COLO668 (cell line): ENCODE measurements around the gene XPNPEP3.
"Not testable (repeated sequence)": the region's sequence is repeated elsewhere in the genome, so short reads cannot be mapped to it uniquely, and the experiment has no call there.

ENCODE experiments used
- DNase-seq: peaks from one replicate; lab custom pipeline; 2025; ENCODE audit not compliant: unreplicated experiment; lab: John Stamatoyannopoulos, UW

The XPNPEP3 gene

GRCh38 chr22:40855979-40856512 is 902 bp upstream of the XPNPEP3 start:
- DNase-seq, result peak; percentile 36

- DNase-seq, result no peak
These were observed 434 bp downstream of the XPNPEP3 start for GRCh38 chr22:40857309-40857855.

- no peak for DNase-seq
These were observed 5.1 kb downstream of the XPNPEP3 start, which contains the start of gene DNAJB7 for GRCh38 chr22:40862013-40862412. Gene DNAJB7 (minus strand): TSS chr22:40862113. CDS start chr22:40861994, 119 bp downstream.

GRCh38 chr22:40862537-40862936 is 5.6 kb downstream of the XPNPEP3 start:
- no peak for DNase-seq

- DNase-seq, result no peak
These were observed 10.2 kb downstream of the XPNPEP3 start for GRCh38 chr22:40867109-40867508.

- not testable (repeated sequence) for DNase-seq
These were observed 11.4 kb downstream of the XPNPEP3 start for GRCh38 chr22:40868379-40868778.

GRCh38 chr22:40874016-40874415 is 17.1 kb downstream of the XPNPEP3 start:
- no peak for DNase-seq

- DNase-seq, result no peak
These were observed 18.2 kb downstream of the XPNPEP3 start for GRCh38 chr22:40875111-40875510.

- DNase-seq, result no peak
These were observed 20.0 kb downstream of the XPNPEP3 start for GRCh38 chr22:40876907-40877306.

- DNase-seq, result no peak
These were observed 20.5 kb downstream of the XPNPEP3 start for GRCh38 chr22:40877488-40877887.

GRCh38 chr22:40878922-40879321 is 22.0 kb downstream of the XPNPEP3 start:
- DNase-seq, result no peak

- DNase-seq, result no peak
These were observed 32.2 kb downstream of the XPNPEP3 start for GRCh38 chr22:40889116-40889515.

GRCh38 chr22:40890881-40891280 is 33.9 kb downstream of the XPNPEP3 start:
- DNase-seq, result no peak

- DNase-seq, result no peak
These were observed 37.5 kb downstream of the XPNPEP3 start for GRCh38 chr22:40894417-40894816.

GRCh38 chr22:40898850-40899357 is 42.0 kb downstream of the XPNPEP3 start:
- no peak for DNase-seq

- no peak for DNase-seq
These were observed 47.2 kb downstream of the XPNPEP3 start for GRCh38 chr22:40904101-40904500.

- no peak for DNase-seq
These were observed 51.9 kb downstream of the XPNPEP3 start for GRCh38 chr22:40908895-40909294.

- DNase-seq, result no peak
These were observed 54.8 kb downstream of the XPNPEP3 start for GRCh38 chr22:40911772-40912171.

- DNase-seq, result not testable (repeated sequence)
These were observed 56.0 kb downstream of the XPNPEP3 start for GRCh38 chr22:40912987-40913386.

- no peak for DNase-seq
These were observed 62.5 kb downstream of the XPNPEP3 start for GRCh38 chr22:40919446-40919845.

- no peak for DNase-seq
These were observed 63.6 kb downstream of the XPNPEP3 start for GRCh38 chr22:40920526-40920925.

GRCh38 chr22:40922484-40923303 is 65.7 kb downstream of the XPNPEP3 start:
- no peak for DNase-seq
